SJCRH30 (cell line): ENCODE measurements around the gene GSS. TPM values are rescaled to one million over a fixed set of nuclear protein-coding genes. Genes with fewer than 3 reads are reported as not detected.
"Not testable (repeated sequence)": the region's sequence is repeated elsewhere in the genome, so short reads cannot be mapped to it uniquely, and the experiment has no call there.

Experiments used
- DNase-seq, 2 experiments: peaks; one replicate each; pipeline ENCODE4 v3.0.0-alpha.2; 2015 to 2020
- H3K27ac ChIP-seq: fragments of 250-450 bp; sonication (Bioruptor Pico); 2 replicates; pipeline ENCODE4 v1.5.1; 2020; ENCODE audit warnings: mild to moderate bottlenecking, moderate library complexity
- H3K27me3 ChIP-seq: fragments of 250-450 bp; sonication (Bioruptor Pico); 2 replicates; pipeline ENCODE4 v1.5.1; 2020; ENCODE audit warnings: mild to moderate bottlenecking, moderate library complexity
- H3K36me3 ChIP-seq: fragments of 250-450 bp; sonication (Bioruptor Pico); 2 replicates; pipeline ENCODE4 v1.5.1; 2020; ENCODE audit warnings: mild to moderate bottlenecking, moderate library complexity
- H3K4me1 ChIP-seq: fragments of 250-450 bp; sonication (Bioruptor Pico); 2 replicates; pipeline ENCODE4 v1.5.1; 2020; ENCODE audit warnings: mild to moderate bottlenecking, moderate library complexity
- H3K4me3 ChIP-seq: fragments of 250-450 bp; sonication (Bioruptor Pico); 2 replicates; pipeline ENCODE4 v1.5.1; 2020; ENCODE audit warnings: mild to moderate bottlenecking, moderate library complexity
- H3K9me3 ChIP-seq: fragments of 250-450 bp; sonication (Bioruptor Pico); replicated peaks from 2 replicates; pipeline ENCODE4 v1.5.1; 2020; ENCODE audit warnings: mild to moderate bottlenecking, moderate library complexity
- total RNA-seq: library from RNA; depleted of rRNA; stranded (reverse); fragments of >200 nt; shearing (Covaris generic); gene quantifications from 2 replicates; pipeline ENCODE4 v1.2.3, GENCODE V29; 2014

Gene GSS
- total RNA-seq, 1 experiment from 2014 or later: 52.8 TPM

- Histone ChIP-seq H3K27me3 (no peaks in the 10 kb centered on the region), H3K4me3 (no peak overlapping the region), H3K27ac (no peak overlapping the region), H3K4me1 (0 out of 2 replicates have a peak, but pooled peaks cover 6% of the 10 kb centered on the region), H3K9me3 (no peaks in the 10 kb centered on the region), H3K36me3 (no peaks in the 10 kb centered on the region)
- no peak for DNase-seq
Observed at GRCh38 chr20:34926581-34926980, 29.0 kb downstream of the GSS start.

GRCh38 chr20:34925981-34926380 lies 29.6 kb downstream of the GSS start:
- H3K27ac ChIP-seq: no peak overlapping the region
- H3K36me3 ChIP-seq: no peaks in the 10 kb centered on the region
- DNase-seq: peak in 1 of 2 experiments; percentile 16
- H3K4me1 ChIP-seq: 0 out of 2 replicates have a peak, but pooled peaks cover 6% of the 10 kb centered on the region
- H3K9me3 ChIP-seq: no peaks in the 10 kb centered on the region
- no peaks in the 10 kb centered on the region for H3K27me3 ChIP-seq
- no peak overlapping the region for H3K4me3 ChIP-seq

GRCh38 chr20:34925341-34925740 lies 30.3 kb downstream of the GSS start:
- Histone ChIP-seq H3K4me3 (no peak overlapping the region), H3K9me3 (no peaks in the 10 kb centered on the region), H3K27me3 (no peaks in the 10 kb centered on the region), H3K27ac (no peak overlapping the region), H3K4me1 (0 out of 2 replicates have a peak, but pooled peaks cover 6% of the 10 kb centered on the region), H3K36me3 (no peaks in the 10 kb centered on the region)
- no peak for DNase-seq

GRCh38 chr20:34923414-34923813 lies 32.2 kb downstream of the GSS start:
- H3K36me3 ChIP-seq: no peaks in the 10 kb centered on the region
- no peaks in the 10 kb centered on the region for H3K9me3 ChIP-seq
- no peak overlapping the region for H3K27ac ChIP-seq
- DNase-seq: no peak
- H3K4me1 ChIP-seq: 0 out of 2 replicates have a peak, but pooled peaks cover 6% of the 10 kb centered on the region
- no peaks in the 10 kb centered on the region for H3K27me3 ChIP-seq
- H3K4me3 ChIP-seq: no peak overlapping the region

- no peak for DNase-seq
- no peak overlapping the region for H3K4me3 ChIP-seq
- no peak overlapping the region for H3K27ac ChIP-seq
- no peaks in the 10 kb centered on the region for H3K27me3 ChIP-seq
- 0 out of 2 replicates have a peak, but pooled peaks cover 6% of the 10 kb centered on the region for H3K4me1 ChIP-seq
- no peaks in the 10 kb centered on the region for H3K9me3 ChIP-seq
- H3K36me3 ChIP-seq: no peaks in the 10 kb centered on the region
Observed at GRCh38 chr20:34922654-34923381, 32.8 kb downstream of the GSS start.

- no peak for DNase-seq
- Histone ChIP-seq H3K9me3 (no peaks in the 10 kb centered on the region), H3K36me3 (no peaks in the 10 kb centered on the region), H3K27me3 (no peaks in the 10 kb centered on the region), H3K4me1 (0 out of 2 replicates have a peak, but pooled peaks cover 5% of the 10 kb centered on the region), H3K4me3 (no peak overlapping the region), H3K27ac (no peak overlapping the region)
Observed at GRCh38 chr20:34921436-34921835, 34.2 kb downstream of the GSS start.

GRCh38 chr20:34920055-34920454 lies 35.6 kb downstream of the GSS start:
- no peak for DNase-seq
- H3K4me1 ChIP-seq: no peaks in the 10 kb centered on the region

GRCh38 chr20:34916774-34917354 lies 38.7 kb downstream of the GSS start:
- H3K9me3 ChIP-seq: no peaks in the 10 kb centered on the region
- DNase-seq: no peak
- no peaks in the 10 kb centered on the region for H3K36me3 ChIP-seq
- H3K27me3 ChIP-seq: no peaks in the 10 kb centered on the region
- H3K4me3 ChIP-seq: no peak overlapping the region
- H3K4me1 ChIP-seq: no peaks in the 10 kb centered on the region
- H3K27ac ChIP-seq: no peak overlapping the region

More at GRCh38 chr20:34920055-34920454, 35.6 kb downstream of the GSS start:
- Histone ChIP-seq H3K4me3 (no peak overlapping the region), H3K36me3 (no peaks in the 10 kb centered on the region), H3K27me3 (no peaks in the 10 kb centered on the region), H3K9me3 (no peaks in the 10 kb centered on the region), H3K27ac (no peak overlapping the region)

GRCh38 chr20:34915749-34916455 lies 39.7 kb downstream of the GSS start:
- Histone ChIP-seq H3K27me3 (no peaks in the 10 kb centered on the region), H3K36me3 (no peaks in the 10 kb centered on the region), H3K27ac (no peak overlapping the region), H3K4me1 (no peaks in the 10 kb centered on the region), H3K9me3 (no peaks in the 10 kb centered on the region), H3K4me3 (no peak overlapping the region)
- no peak for DNase-seq

- Histone ChIP-seq H3K27me3 (no peaks in the 10 kb centered on the region), H3K4me1 (no peaks in the 10 kb centered on the region), H3K27ac (no peak overlapping the region), H3K9me3 (no peaks in the 10 kb centered on the region), H3K36me3 (no peaks in the 10 kb centered on the region), H3K4me3 (no peak overlapping the region)
- DNase-seq: no peak
Observed at GRCh38 chr20:34915131-34915530, 40.5 kb downstream of the GSS start.

- no peaks in the 10 kb centered on the region for H3K36me3 ChIP-seq
- peaks cover 13% of the 10 kb centered on the region for H3K4me1 ChIP-seq
- H3K9me3 ChIP-seq: no peaks in the 10 kb centered on the region
- no peak overlapping the region; the same call in 1 of the 2 replicates for H3K27ac ChIP-seq
- no peak overlapping the region for H3K4me3 ChIP-seq
- H3K27me3 ChIP-seq: no peaks in the 10 kb centered on the region
- DNase-seq: peak; percentile 92 to 98
Observed at GRCh38 chr20:34907616-34908469, 47.8 kb downstream of the GSS start.

GRCh38 chr20:34904202-34904621 lies 51.4 kb downstream of the GSS start:
- no peak overlapping the region for H3K27ac ChIP-seq
- no peak for DNase-seq
- no peaks in the 10 kb centered on the region for H3K36me3 ChIP-seq

GRCh38 chr20:34898731-34899130 lies 56.9 kb downstream of the GSS start:
- H3K36me3 ChIP-seq, H3K4me3 ChIP-seq, H3K27ac ChIP-seq, H3K4me1 ChIP-seq, DNase-seq, H3K27me3 ChIP-seq, H3K9me3 ChIP-seq: not testable (repeated sequence)

More at GRCh38 chr20:34904202-34904621, 51.4 kb downstream of the GSS start:
- Histone ChIP-seq H3K9me3 (no peaks in the 10 kb centered on the region), H3K4me1 (peaks cover 13% of the 10 kb centered on the region), H3K27me3 (no peaks in the 10 kb centered on the region), H3K4me3 (no peak overlapping the region)

GRCh38 chr20:34898129-34898528 lies 57.5 kb downstream of the GSS start:
- H3K9me3 ChIP-seq, H3K27ac ChIP-seq, H3K4me3 ChIP-seq, H3K36me3 ChIP-seq, H3K4me1 ChIP-seq, DNase-seq, H3K27me3 ChIP-seq: not testable (repeated sequence)
